ENCODE data around the gene ARHGEF11. TPM values are rescaled to one million over a fixed set of nuclear protein-coding genes. Genes with fewer than 3 reads are reported as not detected.

ARHGEF11 gene
- total and polyA plus RNA-seq, 9 of the 15 experiments (the other 6 are each of a cell fraction or from before 2014, with no cell fraction given): 0.14 to 15.5 (median 9.0) TPM

DNA sequence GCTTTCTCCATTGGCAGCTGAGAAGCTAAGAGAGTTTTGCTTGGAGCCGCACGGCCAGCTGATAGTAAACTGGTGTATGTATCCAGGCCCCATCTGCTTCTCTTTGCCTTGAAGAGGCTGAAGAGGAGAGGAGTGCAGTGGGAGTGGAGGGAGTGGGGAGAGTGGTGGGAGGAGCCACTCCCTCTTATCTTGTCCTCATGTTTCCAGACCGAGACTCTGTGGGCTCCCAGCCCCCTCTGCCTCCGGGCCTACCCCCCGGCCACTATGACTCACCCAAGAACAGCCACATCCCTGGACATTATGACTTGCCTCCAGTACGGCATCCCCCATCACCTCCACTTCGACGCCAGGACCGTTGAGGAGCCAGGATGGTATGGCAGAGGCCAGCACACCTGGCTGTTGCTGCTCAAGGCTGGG is 131.1 kb downstream of the ARHGEF11 start (continued):
- TF ChIP-seq, protein P1, sequence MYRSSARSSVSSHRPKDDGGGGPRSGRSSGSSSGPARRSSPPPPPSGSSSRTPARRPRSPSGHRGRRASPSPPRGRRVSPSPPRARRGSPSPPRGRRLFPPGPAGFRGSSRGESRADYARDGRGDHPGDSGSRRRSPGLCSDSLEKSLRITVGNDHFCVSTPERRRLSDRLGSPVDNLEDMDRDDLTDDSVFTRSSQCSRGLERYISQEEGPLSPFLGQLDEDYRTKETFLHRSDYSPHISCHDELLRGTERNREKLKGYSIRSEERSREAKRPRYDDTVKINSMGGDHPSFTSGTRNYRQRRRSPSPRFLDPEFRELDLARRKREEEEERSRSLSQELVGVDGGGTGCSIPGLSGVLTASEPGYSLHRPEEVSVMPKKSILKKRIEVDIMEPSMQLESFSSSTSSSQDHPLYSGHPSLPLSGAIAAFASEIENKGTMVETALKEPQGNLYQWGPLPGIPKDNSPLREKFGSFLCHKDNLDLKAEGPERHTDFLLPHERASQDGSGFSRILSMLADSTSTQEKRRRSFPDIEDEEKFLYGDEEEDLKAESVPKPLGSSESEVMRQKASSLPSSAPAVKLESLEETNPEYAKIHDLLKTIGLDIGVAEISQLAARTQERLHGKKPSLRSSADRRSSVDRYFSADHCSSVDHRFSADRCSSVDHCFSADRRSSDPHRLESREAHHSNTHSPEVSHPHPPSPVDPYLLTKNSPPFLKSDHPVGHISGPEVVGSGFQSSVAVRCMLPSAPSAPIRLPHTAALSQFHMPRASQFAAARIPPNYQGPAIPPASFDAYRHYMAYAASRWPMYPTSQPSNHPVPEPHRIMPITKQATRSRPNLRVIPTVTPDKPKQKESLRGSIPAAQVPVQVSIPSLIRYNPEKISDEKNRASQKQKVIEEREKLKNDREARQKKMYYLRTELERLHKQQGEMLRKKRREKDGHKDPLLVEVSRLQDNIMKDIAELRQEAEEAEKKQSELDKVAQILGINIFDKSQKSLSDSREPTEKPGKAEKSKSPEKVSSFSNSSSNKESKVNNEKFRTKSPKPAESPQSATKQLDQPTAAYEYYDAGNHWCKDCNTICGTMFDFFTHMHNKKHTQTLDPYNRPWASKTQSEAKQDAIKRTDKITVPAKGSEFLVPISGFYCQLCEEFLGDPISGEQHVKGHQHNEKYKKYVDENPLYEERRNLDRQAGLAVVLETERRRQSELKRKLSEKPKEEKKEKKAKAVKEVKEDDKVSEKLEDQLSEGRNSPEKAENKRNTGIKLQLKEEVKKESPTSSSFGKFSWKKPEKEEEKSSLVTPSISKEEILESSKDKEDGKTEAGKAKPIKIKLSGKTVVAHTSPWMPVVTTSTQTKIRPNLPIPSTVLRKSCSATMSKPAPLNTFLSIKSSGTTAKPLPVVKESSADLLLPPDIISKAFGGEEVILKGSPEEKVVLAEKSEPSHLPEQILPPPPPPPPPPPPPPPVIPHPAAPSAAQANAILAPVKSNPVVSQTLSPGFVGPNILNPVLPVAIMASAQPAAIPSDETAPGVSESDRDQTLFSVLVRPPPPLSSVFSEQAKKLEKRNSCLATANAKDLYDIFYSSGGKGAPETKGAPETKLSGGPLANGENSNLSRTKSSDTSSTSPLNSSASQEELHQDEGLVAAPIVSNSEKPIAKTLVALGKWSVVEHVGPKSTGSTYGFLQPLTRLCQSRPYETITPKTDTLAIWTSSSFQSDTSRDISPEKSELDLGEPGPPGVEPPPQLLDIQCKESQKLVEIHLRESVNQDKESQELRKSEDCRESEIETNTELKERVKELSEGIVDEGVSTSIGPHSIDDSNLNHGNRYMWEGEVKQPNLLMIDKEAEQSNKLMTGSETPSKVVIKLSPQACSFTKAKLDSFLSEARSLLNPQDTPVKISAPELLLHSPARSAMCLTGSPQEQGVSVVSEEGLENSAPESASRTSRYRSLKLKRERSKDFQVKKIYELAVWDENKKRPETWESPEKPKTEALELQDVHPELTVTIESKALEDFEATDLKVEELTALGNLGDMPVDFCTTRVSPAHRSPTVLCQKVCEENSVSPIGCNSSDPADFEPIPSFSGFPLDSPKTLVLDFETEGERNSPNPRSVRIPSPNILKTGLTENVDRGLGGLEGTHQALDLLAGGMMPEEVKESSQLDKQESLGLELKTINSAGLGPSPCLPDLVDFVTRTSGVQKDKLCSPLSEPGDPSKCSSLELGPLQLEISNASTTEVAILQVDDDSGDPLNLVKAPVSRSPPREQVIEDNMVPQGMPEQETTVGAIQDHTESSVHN (IDR thresholded peaks at IDR 0.05; ENCODE audit: borderline replicate concordance in 1 of 2, low read depth in 1 of 2): no peak
- TF ChIP-seq RBFOX2 (IDR thresholded peaks at IDR 0.05; ENCODE audit: low read depth, low read length) (no peak), U2AF1 (optimal IDR thresholded peaks at IDR 0.05; ENCODE audit: low read depth, low read length) (no peak), L3MBTL2 (IDR thresholded peaks at IDR 0.05) (peak; percentile 94), ZNF263 (CRISPR knock-in tag; IDR thresholded peaks at IDR 0.05; ENCODE audit: borderline replicate concordance) (peak; percentile 100), PTTG1 (tag; IDR thresholded peaks at IDR 0.05; ENCODE audit: low read depth) (no peak), SIRT6 (IDR thresholded peaks at IDR 0.05; ENCODE audit: low read depth, low read length) (no peak), TARDBP (IDR thresholded peaks at IDR 0.05) (no peak), JUNB (CRISPR knock-in tag; conservative IDR thresholded peaks at IDR 0.05) (peak; percentile 64; the same call in 1 of the 2 replicates), POLR2A (conservative IDR thresholded peaks at IDR 0.05) (peak; percentile 58; the same call in 1 of the 2 replicates), CREB3L1 (IDR thresholded peaks at IDR 0.05; ENCODE audit: borderline replicate concordance, low read depth) (0 out of 2 replicates have a peak, but pooled peaks have one; percentile 31), NFIC (IDR thresholded peaks at IDR 0.05) (peak; percentile 57)

Data from K562 (cell line).